CD4-positive, alpha-beta T cell (primary cell): ENCODE data around the gene HERC6. TPM values are rescaled to one million over a fixed set of nuclear protein-coding genes. Genes with fewer than 3 reads are reported as not detected.

ENCODE experiments used
- ATAC-seq: fragments of 200-7000 bp; cut with Tn5 transposase; one replicate; pipeline ENCODE4 v1.10.0; 2022; ENCODE audit warnings: mild to moderate bottlenecking; ENCODE audit not compliant: poor library complexity
- CTCF ChIA-PET: fragments of 350-600 bp; sonication (Branson Sonifier 250); formaldehyde crosslinking; loops from one replicate; lab custom pipeline; 2021; ENCODE audit warnings: antibody characterized with exemption, inconsistent platforms; lab: Charles Lee
- POLR2A ChIA-PET: fragments of 350-600 bp; sonication (Branson Sonifier 250); formaldehyde crosslinking; loops from one replicate; lab custom pipeline; 2021; ENCODE audit warnings: antibody characterized with exemption, inconsistent platforms; lab: Charles Lee
- DNase-seq, 14 experiments: peaks; one replicate each; pipeline ENCODE4 v3.0.0-alpha.2; 2013 to 2020; ENCODE audit warnings: mixed read lengths in 2 of 14
- H3K27ac ChIP-seq, 2 donors: one replicate each; pipeline versions ENCODE4 v1.5.1 to v1.7.0; 2013; ENCODE audit warnings: low read length in 2 of 2, low read depth in 1 of 2, mild to moderate bottlenecking in 1 of 2
- H3K27me3 ChIP-seq, 2 experiments: 1 replicate in 1 of 2; 2 replicates in 1 of 2; pipeline versions ENCODE4 v1.6.1 to v1.7.0; 2013; ENCODE audit warnings: low read length in 2 of 2, control low read depth in 1 of 2, mild to moderate bottlenecking in 1 of 2, moderate library complexity in 1 of 2; ENCODE audit not compliant: insufficient read depth in 2 of 2, control insufficient read depth in 1 of 2
- H3K36me3 ChIP-seq: one replicate; pipeline ENCODE4 v1.6.1; 2013; ENCODE audit warnings: low read length, control low read depth; ENCODE audit not compliant: insufficient read depth
- H3K4me1 ChIP-seq: one replicate; pipeline ENCODE4 v1.6.1; 2013; ENCODE audit warnings: low read length, control low read depth; ENCODE audit not compliant: insufficient read depth
- H3K4me3 ChIP-seq: one replicate; pipeline ENCODE4 v1.5.1; 2013; ENCODE audit warnings: mild to moderate bottlenecking, low read length, moderate library complexity
- H3K9me3 ChIP-seq, 2 experiments: 1 replicate in 1 of 2; 2 replicates in 1 of 2; pipeline versions ENCODE4 v1.6.1 to v1.7.0; 2013; ENCODE audit warnings: low read length in 2 of 2, mild to moderate bottlenecking in 2 of 2, control low read depth in 1 of 2, moderate library complexity in 1 of 2; ENCODE audit not compliant: control insufficient read depth in 1 of 2, insufficient read depth in 1 of 2
- H3K27ac Mint-ChIP-seq: one replicate; pipeline ENCODE4 v1.8.0; 2020; ENCODE audit warnings: mixed read lengths
- H3K27me3 Mint-ChIP-seq: one replicate; pipeline ENCODE4 v1.8.0; 2021; ENCODE audit warnings: mixed read lengths
- H3K36me3 Mint-ChIP-seq: one replicate; pipeline ENCODE4 v1.8.0; 2021; ENCODE audit warnings: low read depth, mixed read lengths
- H3K4me1 Mint-ChIP-seq: one replicate; pipeline ENCODE4 v1.8.0; 2021; ENCODE audit warnings: low read depth, mixed read lengths
- H3K4me3 Mint-ChIP-seq: one replicate; pipeline ENCODE4 v1.8.0; 2020; ENCODE audit warnings: mild to moderate bottlenecking, mixed read lengths
- H3K9me3 Mint-ChIP-seq: one replicate; pipeline ENCODE4 v1.8.0; 2020; ENCODE audit warnings: mixed read lengths
- CTCF ChIP-seq: fragments of 200-600 bp; IDR thresholded peaks from one replicate; pipeline ENCODE4 v1.8.0; 2022; ENCODE audit warnings: antibody characterized with exemption, mild to moderate bottlenecking
- intact Hi-C, 2 experiments: fragments of 100-400 bp; cut with DNase I in 1 of 2; cut with micrococcal nuclease in 1 of 2; formaldehyde crosslinking; loops; one replicate each; pipeline versions ENCODE4 v1.15.1 to v1.9.0; 2023 to 2025; cut with DNase I, micrococcal nuclease
- total RNA-seq, 174 experiments: library from RNA in 2 of 174; stranded (reverse) in 2 of 174; gene quantifications; one replicate each; pipeline ENCODE4 v1.2.3 and lab custom pipeline; 2021 to 2026

HERC6 gene
- total RNA-seq, 2 experiments from 2014 or later: 9.5 to 10.6 TPM

DNA sequence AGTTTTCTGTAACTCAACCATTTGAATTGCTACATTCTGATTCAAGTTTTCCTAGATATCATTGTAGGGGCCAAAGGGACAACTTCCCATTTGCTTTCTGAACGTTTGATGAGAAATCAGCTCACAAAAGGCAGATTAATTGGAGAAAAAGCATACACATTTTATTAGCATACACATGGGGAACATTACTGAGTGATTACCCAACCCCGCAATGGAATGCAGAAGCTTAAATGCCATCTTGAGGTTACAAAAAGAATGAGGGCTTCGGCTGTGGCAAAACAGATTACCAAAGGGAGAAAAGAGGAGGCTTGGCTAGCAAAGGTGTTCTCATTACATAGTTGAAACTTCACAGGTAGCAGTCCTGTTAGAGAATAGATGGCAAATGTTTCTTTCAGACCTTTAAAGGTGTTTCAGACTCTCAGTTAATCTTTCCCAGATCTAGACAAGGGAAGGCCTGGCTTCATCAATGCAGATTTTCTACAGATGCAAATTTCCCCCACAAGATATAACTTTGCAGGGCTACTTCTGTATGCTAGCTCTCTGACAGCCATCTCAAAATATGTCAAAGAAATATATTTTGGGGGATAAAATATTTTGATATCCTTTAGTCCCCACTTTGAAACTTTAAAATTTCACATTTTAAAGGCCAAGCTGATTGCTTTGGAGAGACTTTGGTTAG lies 26.5 kb upstream of the HERC6 start:
- DNase-seq (no peak), ATAC-seq (no peak)
- intact Hi-C loops: no loop called here
- Histone ChIP-seq H3K9me3 (peaks cover 3 to 5% of the 10 kb centered on the region in 2 experiments), H3K4me3 (no peak overlapping the region), H3K27me3 (no peaks in the 10 kb centered on the region), H3K27ac (no peak overlapping the region), H3K4me1 (no peaks in the 10 kb centered on the region), H3K36me3 (no peaks in the 10 kb centered on the region)
- no peak for TF ChIP-seq CTCF
- ChIA-PET POLR2A (interaction anchor here (1.1 kb wide), 1 partner anchor 68 kb away, joined by 5 read pairs; the partner anchor contains the start of gene PPM1K), CTCF (no interaction called here)
- H3K27me3 Mint-ChIP-seq: no peaks in the 10 kb centered on the region
- no peaks in the 10 kb centered on the region for H3K4me1 Mint-ChIP-seq
- H3K27ac Mint-ChIP-seq: no peak overlapping the region
- H3K9me3 Mint-ChIP-seq: peaks cover 4% of the 10 kb centered on the region
- H3K4me3 Mint-ChIP-seq: no peak overlapping the region
- no peaks in the 10 kb centered on the region for H3K36me3 Mint-ChIP-seq

- H3K4me3 ChIP-seq: no peak overlapping the region
- TF ChIP-seq CTCF: no peak
- H3K27ac ChIP-seq: no peak overlapping the region
- no peaks in the 10 kb centered on the region for H3K27me3 Mint-ChIP-seq
- DNase-seq (no peak), ATAC-seq (no peak)
- peaks cover 4% of the 10 kb centered on the region for H3K9me3 Mint-ChIP-seq
- no peaks in the 10 kb centered on the region for H3K4me1 Mint-ChIP-seq
- no peaks in the 10 kb centered on the region for H3K36me3 ChIP-seq
- H3K4me1 ChIP-seq: no peaks in the 10 kb centered on the region
- no peaks in the 10 kb centered on the region for H3K27me3 ChIP-seq
- no peak overlapping the region for H3K4me3 Mint-ChIP-seq
- CTCF ChIA-PET: no interaction called here
- H3K36me3 Mint-ChIP-seq: no peaks in the 10 kb centered on the region
- intact Hi-C loops: no loop called here
- peaks cover 3 to 5% of the 10 kb centered on the region in 2 experiments for H3K9me3 ChIP-seq
- POLR2A ChIA-PET: interaction anchor here (1.1 kb wide), 1 partner anchor 69 kb away, joined by 5 read pairs; the partner anchor contains the start of gene PPM1K
- no peak overlapping the region for H3K27ac Mint-ChIP-seq
Measured at GRCh38 chr4:88353324-88353723, 25.3 kb upstream of the HERC6 start.

DNA sequence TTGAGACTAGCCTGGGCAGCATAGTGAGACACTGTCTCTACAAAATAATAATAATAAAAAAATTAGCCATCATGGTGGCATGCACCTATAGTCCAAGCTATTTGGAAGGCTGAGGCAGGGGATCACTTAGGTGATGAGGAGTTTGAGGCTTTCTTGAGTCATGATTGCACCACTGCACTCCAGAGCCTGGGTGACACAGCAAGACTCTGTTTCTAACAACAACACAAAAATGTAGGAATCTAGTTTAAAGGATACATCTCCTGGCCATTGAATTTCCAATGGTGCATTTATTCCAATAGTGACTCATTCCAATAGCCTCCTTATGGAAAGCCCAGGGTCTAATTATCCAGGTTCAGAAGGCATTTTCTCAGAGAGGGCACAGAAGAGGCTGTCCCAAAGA lies 21.9 kb upstream of the HERC6 start:
- Histone ChIP-seq H3K4me3 (no peak overlapping the region), H3K27me3 (no peaks in the 10 kb centered on the region), H3K4me1 (no peaks in the 10 kb centered on the region), H3K36me3 (no peaks in the 10 kb centered on the region), H3K9me3 (peaks cover 5 to 16% of the 10 kb centered on the region in 2 experiments), H3K27ac (no peak overlapping the region)
- Mint-ChIP-seq H3K27ac (no peak overlapping the region), H3K4me3 (no peak overlapping the region), H3K36me3 (no peaks in the 10 kb centered on the region), H3K9me3 (peaks cover 4% of the 10 kb centered on the region), H3K27me3 (no peaks in the 10 kb centered on the region), H3K4me1 (no peaks in the 10 kb centered on the region)
- ATAC-seq (no peak), DNase-seq (no peak)
- POLR2A ChIA-PET: no interaction called here
- intact Hi-C loops: no loop called here
- no peak for TF ChIP-seq CTCF
- CTCF ChIA-PET: no interaction called here
